Hepatocyte (in vitro differentiated cells): ENCODE data around the gene GKN1.

ENCODE experiments used
- CTCF ChIP-seq: fragments of 200-600 bp; sonication (generic); IDR thresholded peaks from 2 replicates; pipeline ENCODE4 v1.5.1; 2016; ENCODE audit warnings: antibody characterized with exemption, mild to moderate bottlenecking; ENCODE audit not compliant: poor library complexity
- EZH2 ChIP-seq: fragments of 200-600 bp; sonication (generic); IDR thresholded peaks from 2 replicates; pipeline ENCODE4 v1.6.1; 2016; ENCODE audit warnings: antibody characterized with exemption, mild to moderate bottlenecking, borderline replicate concordance
- EZH2phosphoT487 ChIP-seq: fragments of 200-600 bp; sonication (generic); IDR thresholded peaks from one replicate; pipeline ENCODE4 v1.6.1; 2018; ENCODE audit warnings: antibody characterized with exemption, mild to moderate bottlenecking, low read depth, moderate library complexity; ENCODE audit not compliant: unreplicated experiment, severe bottlenecking

- TF ChIP-seq CTCF (no peak), EZH2phosphoT487 (no peak), EZH2 (no peak)
Measured at GRCh38 chr2:68926796-68927195, 47.6 kb upstream of the GKN1 start.
